ENCODE results near the gene CTBP1. TPM values are rescaled to one million over a fixed set of nuclear protein-coding genes. Genes with fewer than 3 reads are reported as not detected.

Gene CTBP1
- total and polyA plus RNA-seq, 2 of the 8 experiments (the other 6 are each of a cell fraction or from before 2014, with no cell fraction given), result 128 to 185 TPM

DNA sequence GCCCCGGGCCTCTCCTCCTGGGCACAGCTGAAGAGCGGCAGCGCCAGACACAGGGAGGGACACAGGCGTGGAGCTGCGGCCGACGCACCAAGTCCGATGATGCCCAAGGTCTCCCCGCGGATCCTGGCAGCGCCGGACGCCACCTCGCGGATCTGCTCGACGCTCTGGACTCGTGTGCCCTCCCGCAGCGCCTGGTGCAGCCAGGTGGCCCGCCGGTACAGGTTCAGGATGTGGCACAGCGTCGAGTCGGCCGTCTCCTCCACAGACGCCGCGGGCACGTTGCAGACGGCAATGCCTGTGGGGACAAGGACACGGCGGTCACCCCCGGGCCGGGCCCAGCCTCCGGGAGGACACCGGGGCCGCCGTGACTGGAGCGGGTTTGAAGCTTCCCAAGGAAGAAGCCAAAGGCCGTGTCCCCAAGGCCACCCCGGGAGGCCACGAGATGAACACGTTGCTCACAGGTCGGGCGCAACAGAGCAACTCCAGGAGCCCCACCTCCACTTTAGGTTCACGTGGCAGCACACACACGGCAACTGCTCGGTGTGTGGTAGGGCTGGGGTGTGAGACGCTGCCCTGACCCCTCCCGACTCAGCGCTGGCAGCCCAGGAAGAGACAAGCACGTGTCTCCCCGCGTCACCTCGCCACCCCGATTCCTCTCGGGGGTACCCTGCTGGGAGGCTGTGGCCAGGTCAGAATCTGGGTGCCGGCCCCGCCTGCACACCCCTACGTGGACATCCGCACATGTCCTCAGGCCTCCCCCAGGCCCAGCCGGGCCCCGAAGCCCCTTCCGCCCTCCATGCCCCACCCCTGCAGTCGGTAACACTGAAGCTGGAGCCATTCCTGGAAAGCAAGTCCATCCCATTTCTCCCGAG lies 23.4 kb downstream of the CTBP1 start:
- Histone ChIP-seq H3K14ac (ENCODE audit: insufficient read length) (no peak overlapping the region), H3K27me3 (replicated peaks in 1 of 4; ENCODE audit: control insufficient read depth in 3 of 4, extremely low read depth in 1 of 4, insufficient read depth in 3 of 4, low read length in 3 of 4) (no peaks in the 10 kb centered on the region), H3K23ac (ENCODE audit: insufficient read length) (no peak overlapping the region), H2BK20ac (ENCODE audit: low read length) (no peak overlapping the region), H2AFZ (ENCODE audit: low read length) (no peak overlapping the region), H3K4ac (replicated peaks; ENCODE audit: insufficient read length, low read depth, low read length) (no peak overlapping the region), H3K23me2 (ENCODE audit: low read depth, low read length) (no peaks in the 10 kb centered on the region), H4K91ac (replicated peaks; ENCODE audit: insufficient read length, low read length) (no peak overlapping the region), H3K9me3 (ENCODE audit: insufficient read depth in 2 of 2, low read depth in 1 of 2, low read length in 1 of 2) (no peaks in the 10 kb centered on the region), H3K18ac (ENCODE audit: extremely low read depth, low read length) (no peak overlapping the region), H3K9ac (replicated peaks in 1 of 4; ENCODE audit: extremely low read depth in 1 of 4, low read depth in 3 of 4, low read length in 3 of 4) (no peak overlapping the region), H2BK15ac (ENCODE audit: low read length) (no peak overlapping the region), H2AK5ac (ENCODE audit: low read depth, low read length) (no peak overlapping the region), H2BK5ac (ENCODE audit: low read depth, low read length) (no peak overlapping the region), H4K8ac (ENCODE audit: extremely low read depth, insufficient read depth, low read length) (0 out of 2 replicates have a peak overlapping the region, but pooled peaks have one; percentile 25), H3K27ac (ENCODE audit: low read depth, low read length) (no peak overlapping the region), H3K4me1 (replicated peaks in 1 of 4; ENCODE audit: control insufficient read depth in 3 of 4, insufficient read depth in 4 of 4, low read length in 3 of 4) (no peaks in the 10 kb centered on the region), H2BK120ac (replicated peaks; ENCODE audit: low read depth, low read length) (no peak overlapping the region), H3K79me1 (ENCODE audit: low read depth, low read length) (peaks cover 11% of the 10 kb centered on the region), H3K4me2 (ENCODE audit: insufficient read depth in 1 of 2, low read depth in 2 of 2, low read length in 2 of 2) (no peak overlapping the region), H3K79me2 (ENCODE audit: control insufficient read depth in 1 of 2, insufficient read depth in 2 of 2, low read length in 2 of 2) (no peaks in the 10 kb centered on the region), H2BK12ac (ENCODE audit: low read depth, low read length) (no peak overlapping the region), H3K56ac (replicated peaks; ENCODE audit: insufficient read length, low read depth, low read length) (no peak overlapping the region), H4K5ac (ENCODE audit: insufficient read length, low read depth, low read length) (no peak overlapping the region), H3K4me3 (ENCODE audit: extremely low read depth in 1 of 4, insufficient read depth in 2 of 4, low read depth in 3 of 4, low read length in 4 of 4) (no peak overlapping the region), H4K20me1 (replicated peaks in 1 of 2; ENCODE audit: control insufficient read depth in 1 of 2, insufficient read depth in 2 of 2, low read length in 2 of 2) (peaks cover 12 to 33% of the 10 kb centered on the region in 2 experiments), H3K36me3 (ENCODE audit: control insufficient read depth in 2 of 4, insufficient read depth in 4 of 4, low read length in 3 of 4) (peaks cover 15 to 56% (median 31%) of the 10 kb centered on the region in 4 experiments; a peak in 7 of 8 replicates)
- ChIA-PET CTCF (ENCODE audit: partially characterized antibody) (no interaction called here), POLR2A (ENCODE audit: partially characterized antibody) (no interaction called here)
- no peak for DNase-seq (ENCODE audit: low read depth in 1 of 2, low spot score in 2 of 2)
- TF ChIP-seq SRF (IDR thresholded peaks at IDR 0.05; ENCODE audit: low read depth, low read length) (no peak), POLR2AphosphoS5 (IDR thresholded peaks at IDR 0.05; ENCODE audit: low read depth, low read length) (no peak), CTBP2 (IDR thresholded peaks at IDR 0.05; ENCODE audit: borderline replicate concordance, insufficient read depth, insufficient read length, low read length) (no peak)
- WGBS, 2 experiments (ENCODE audit: extremely low coverage in 1 of 2, insufficient coverage in 1 of 2, insufficient read length in 1 of 2, insufficient replicate concordance in 2 of 2, low coverage in 1 of 2, low lambda C conversion rate in 2 of 2, missing lambda C conversion rate in 1 of 2), result 93% methylated on average over 47 of the region's 67 CpGs; no CpG with 5 or more reads in 1 of the 2 experiments
- FAIRE-seq, result no peak
